M059J (cell line): Measurements from ENCODE around the gene LSMEM2. TPM values are rescaled to one million over a fixed set of nuclear protein-coding genes. Genes with fewer than 3 reads are reported as not detected.

ENCODE experiments used
- total RNA-seq: library from RNA; depleted of rRNA; stranded (reverse); fragments of >200 nt; shearing (Covaris generic); gene quantifications from 2 replicates; pipeline ENCODE4 v1.2.3, GENCODE V29; 2014; rRNA removed

Gene LSMEM2
- total RNA-seq, 1 experiment from 2014 or later: not detected

Other genes starting within 250 kb of the LSMEM2 start
- gene RBM5, start 190.2 kb upstream of the LSMEM2 start, total RNA-seq: 18.0 and 37.1 TPM in 2 replicates
- gene SEMA3F, start 123.8 kb upstream of the LSMEM2 start, total RNA-seq: 3.7 and 6.6 TPM in 2 replicates
- not detected in 2 replicates for gene GNAT1, start 87.5 kb upstream of the LSMEM2 start, total RNA-seq
- 0.89 and 0.96 TPM in 2 replicates for gene SLC38A3, start 73.8 kb upstream of the LSMEM2 start, total RNA-seq
- gene GNAI2, start 42.9 kb upstream of the LSMEM2 start, total RNA-seq: 232 and 259 TPM in 2 replicates
- gene SEMA3B, start 9.9 kb upstream of the LSMEM2 start, total RNA-seq: 12.0 and 22.5 TPM in 2 replicates
- 49.3 and 50.4 TPM in 2 replicates for gene IFRD2, start 13.3 kb downstream of the LSMEM2 start, total RNA-seq
- gene HYAL3, start 20.3 kb downstream of the LSMEM2 start, total RNA-seq: 1.6 and 3.0 TPM in 2 replicates
- gene NAA80, start 20.3 kb downstream of the LSMEM2 start, total RNA-seq: 6.9 and 8.9 TPM in 2 replicates
- gene HYAL1, start 24.5 kb downstream of the LSMEM2 start, total RNA-seq: not detected in 2 replicates
- 48.2 and 59.5 TPM in 2 replicates for gene HYAL2, start 43.7 kb downstream of the LSMEM2 start, total RNA-seq
- gene TUSC2, start 49.1 kb downstream of the LSMEM2 start, total RNA-seq: 23.7 and 25.4 TPM in 2 replicates
- gene RASSF1, start 61.7 kb downstream of the LSMEM2 start, total RNA-seq: 12.7 and 16.1 TPM in 2 replicates
- 0.37 and 3.2 TPM in 2 replicates for gene ZMYND10, start 66.6 kb downstream of the LSMEM2 start, total RNA-seq
- gene NPRL2, start 71.7 kb downstream of the LSMEM2 start, total RNA-seq: 15.6 and 27.9 TPM in 2 replicates
- gene CYB561D2, start 71.8 kb downstream of the LSMEM2 start, total RNA-seq: 32.8 and 49.9 TPM in 2 replicates
- gene TMEM115, start 80.4 kb downstream of the LSMEM2 start, total RNA-seq: 28.0 and 38.2 TPM in 2 replicates
- not detected in 2 replicates for gene CACNA2D2, start 224.5 kb downstream of the LSMEM2 start, total RNA-seq